ENCODE data around the gene PSME3.
A peak's percentile ranks its signal among the peaks of the same experiment; 100 is the strongest.

PSME3 gene

DNA sequence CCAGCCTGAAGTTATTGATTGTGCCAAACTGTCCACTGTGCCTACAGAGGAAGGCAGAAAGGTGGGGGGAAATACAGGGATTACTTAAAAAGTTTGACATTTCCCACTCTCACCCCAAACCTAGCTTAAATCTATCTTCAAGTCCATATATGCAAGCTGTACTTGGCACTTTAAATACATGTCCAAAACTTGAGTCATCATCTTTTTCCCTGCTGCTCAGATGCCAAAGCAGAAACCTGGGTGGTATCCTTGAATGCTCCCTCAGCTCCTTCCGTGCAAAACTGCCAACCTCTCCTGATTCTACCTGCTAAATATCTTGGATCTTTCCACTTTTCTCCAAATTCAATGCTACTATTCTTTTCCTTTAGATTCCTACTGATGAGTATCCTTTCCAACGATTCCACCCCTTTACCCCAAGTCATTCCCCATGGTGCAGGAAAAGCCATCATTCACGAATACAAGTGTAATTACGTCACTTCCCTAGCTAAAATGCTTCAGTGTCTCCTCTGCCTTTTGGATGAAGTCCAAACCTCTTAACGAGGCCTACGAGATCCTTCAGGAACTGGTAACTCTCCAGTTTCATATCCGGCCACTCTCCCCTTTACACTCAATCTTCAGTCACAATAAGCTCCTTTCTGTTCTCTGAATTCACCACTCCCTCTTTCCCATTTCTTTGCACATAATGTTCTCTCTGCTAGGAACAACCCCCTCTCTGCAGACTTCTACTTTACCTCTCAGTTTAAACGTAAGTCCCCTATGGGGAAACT lies 18.4 kb upstream of the PSME3 start (continued):
- TF ChIP-seq, protein P1, sequence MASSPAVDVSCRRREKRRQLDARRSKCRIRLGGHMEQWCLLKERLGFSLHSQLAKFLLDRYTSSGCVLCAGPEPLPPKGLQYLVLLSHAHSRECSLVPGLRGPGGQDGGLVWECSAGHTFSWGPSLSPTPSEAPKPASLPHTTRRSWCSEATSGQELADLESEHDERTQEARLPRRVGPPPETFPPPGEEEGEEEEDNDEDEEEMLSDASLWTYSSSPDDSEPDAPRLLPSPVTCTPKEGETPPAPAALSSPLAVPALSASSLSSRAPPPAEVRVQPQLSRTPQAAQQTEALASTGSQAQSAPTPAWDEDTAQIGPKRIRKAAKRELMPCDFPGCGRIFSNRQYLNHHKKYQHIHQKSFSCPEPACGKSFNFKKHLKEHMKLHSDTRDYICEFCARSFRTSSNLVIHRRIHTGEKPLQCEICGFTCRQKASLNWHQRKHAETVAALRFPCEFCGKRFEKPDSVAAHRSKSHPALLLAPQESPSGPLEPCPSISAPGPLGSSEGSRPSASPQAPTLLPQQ (tag by site-specific recombination; IDR thresholded peaks at IDR 0.05), result peak; percentile 50; the same call in 1 of the 2 replicates
- no peak for TF ChIP-seq OVOL3 (tag by site-specific recombination; IDR thresholded peaks at IDR 0.05)
- TF ChIP-seq, protein P2, sequence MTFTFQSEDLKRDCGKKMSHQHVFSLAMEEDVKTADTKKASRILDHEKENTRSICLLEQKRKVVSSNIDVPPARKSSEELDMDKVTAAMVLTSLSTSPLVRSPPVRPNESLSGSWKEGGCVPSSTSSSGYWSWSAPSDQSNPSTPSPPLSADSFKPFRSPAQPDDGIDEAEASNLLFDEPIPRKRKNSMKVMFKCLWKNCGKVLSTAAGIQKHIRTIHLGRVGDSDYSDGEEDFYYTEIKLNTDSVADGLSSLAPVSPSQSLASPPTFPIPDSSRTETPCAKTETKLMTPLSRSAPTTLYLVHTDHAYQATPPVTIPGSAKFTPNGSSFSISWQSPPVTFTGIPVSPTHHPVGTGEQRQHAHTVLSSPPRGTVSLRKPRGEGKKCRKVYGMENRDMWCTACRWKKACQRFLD (tag by site-specific recombination; IDR thresholded peaks at IDR 0.05), result no peak

DNA sequence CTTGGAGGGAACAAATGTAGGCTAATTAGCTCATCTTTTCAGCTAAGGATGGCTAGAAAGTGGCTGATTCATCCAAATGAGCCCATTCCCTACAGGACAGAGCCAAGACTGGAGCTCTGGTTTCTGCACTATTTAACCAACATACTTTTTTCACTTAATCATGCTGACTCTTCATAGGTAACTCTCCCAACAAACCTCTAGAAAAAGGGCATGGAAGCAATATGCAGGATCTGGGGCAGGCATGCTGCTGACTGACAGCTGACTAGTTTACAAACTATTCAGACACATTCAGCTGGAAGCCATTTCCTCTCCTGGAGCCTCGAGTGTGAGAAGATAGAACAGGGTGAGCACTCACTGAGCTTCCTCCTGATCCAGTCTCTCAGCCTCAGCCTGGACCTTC lies 15.3 kb upstream of the PSME3 start:
- CTCF ChIA-PET, result interaction anchor here (0.7 to 8.2 kb wide), 8 partner anchors 7 to 349 kb away, joined by 3 to 46 read pairs (median 4); partner anchors contain the start of genes CNTD1 and COA3
- Histone ChIP-seq H3K9me3 (ENCODE audit: control insufficient read depth, insufficient read depth, low read depth, low read length) (no peaks in the 10 kb centered on the region), H3K4me3 (ENCODE audit: low read depth, low read length) (no peak overlapping the region), H3K36me3 (ENCODE audit: control insufficient read depth in 2 of 2, insufficient read depth in 1 of 2, low read length in 2 of 2) (peaks cover 89 to 97% of the 10 kb centered on the region in 2 experiments), H3K27ac (ENCODE audit: extremely low read depth, low read depth, low read length) (no peak overlapping the region), H3K4me1 (ENCODE audit: control insufficient read depth, insufficient read depth, low read length) (no peaks in the 10 kb centered on the region; the same call in 1 of the 2 replicates)
- TF ChIP-seq ZNF184 (tag by site-specific recombination; IDR thresholded peaks at IDR 0.05), result no peak
- no peak for TF ChIP-seq ZNF366 (tag by site-specific recombination; conservative IDR thresholded peaks at IDR 0.05)
- TF ChIP-seq, protein P3, sequence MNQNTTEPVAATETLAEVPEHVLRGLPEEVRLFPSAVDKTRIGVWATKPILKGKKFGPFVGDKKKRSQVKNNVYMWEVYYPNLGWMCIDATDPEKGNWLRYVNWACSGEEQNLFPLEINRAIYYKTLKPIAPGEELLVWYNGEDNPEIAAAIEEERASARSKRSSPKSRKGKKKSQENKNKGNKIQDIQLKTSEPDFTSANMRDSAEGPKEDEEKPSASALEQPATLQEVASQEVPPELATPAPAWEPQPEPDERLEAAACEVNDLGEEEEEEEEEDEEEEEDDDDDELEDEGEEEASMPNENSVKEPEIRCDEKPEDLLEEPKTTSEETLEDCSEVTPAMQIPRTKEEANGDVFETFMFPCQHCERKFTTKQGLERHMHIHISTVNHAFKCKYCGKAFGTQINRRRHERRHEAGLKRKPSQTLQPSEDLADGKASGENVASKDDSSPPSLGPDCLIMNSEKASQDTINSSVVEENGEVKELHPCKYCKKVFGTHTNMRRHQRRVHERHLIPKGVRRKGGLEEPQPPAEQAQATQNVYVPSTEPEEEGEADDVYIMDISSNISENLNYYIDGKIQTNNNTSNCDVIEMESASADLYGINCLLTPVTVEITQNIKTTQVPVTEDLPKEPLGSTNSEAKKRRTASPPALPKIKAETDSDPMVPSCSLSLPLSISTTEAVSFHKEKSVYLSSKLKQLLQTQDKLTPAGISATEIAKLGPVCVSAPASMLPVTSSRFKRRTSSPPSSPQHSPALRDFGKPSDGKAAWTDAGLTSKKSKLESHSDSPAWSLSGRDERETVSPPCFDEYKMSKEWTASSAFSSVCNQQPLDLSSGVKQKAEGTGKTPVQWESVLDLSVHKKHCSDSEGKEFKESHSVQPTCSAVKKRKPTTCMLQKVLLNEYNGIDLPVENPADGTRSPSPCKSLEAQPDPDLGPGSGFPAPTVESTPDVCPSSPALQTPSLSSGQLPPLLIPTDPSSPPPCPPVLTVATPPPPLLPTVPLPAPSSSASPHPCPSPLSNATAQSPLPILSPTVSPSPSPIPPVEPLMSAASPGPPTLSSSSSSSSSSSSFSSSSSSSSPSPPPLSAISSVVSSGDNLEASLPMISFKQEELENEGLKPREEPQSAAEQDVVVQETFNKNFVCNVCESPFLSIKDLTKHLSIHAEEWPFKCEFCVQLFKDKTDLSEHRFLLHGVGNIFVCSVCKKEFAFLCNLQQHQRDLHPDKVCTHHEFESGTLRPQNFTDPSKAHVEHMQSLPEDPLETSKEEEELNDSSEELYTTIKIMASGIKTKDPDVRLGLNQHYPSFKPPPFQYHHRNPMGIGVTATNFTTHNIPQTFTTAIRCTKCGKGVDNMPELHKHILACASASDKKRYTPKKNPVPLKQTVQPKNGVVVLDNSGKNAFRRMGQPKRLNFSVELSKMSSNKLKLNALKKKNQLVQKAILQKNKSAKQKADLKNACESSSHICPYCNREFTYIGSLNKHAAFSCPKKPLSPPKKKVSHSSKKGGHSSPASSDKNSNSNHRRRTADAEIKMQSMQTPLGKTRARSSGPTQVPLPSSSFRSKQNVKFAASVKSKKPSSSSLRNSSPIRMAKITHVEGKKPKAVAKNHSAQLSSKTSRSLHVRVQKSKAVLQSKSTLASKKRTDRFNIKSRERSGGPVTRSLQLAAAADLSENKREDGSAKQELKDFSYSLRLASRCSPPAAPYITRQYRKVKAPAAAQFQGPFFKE (tag by site-specific recombination; IDR thresholded peaks at IDR 0.05; ENCODE audit: borderline replicate concordance), result no peak
- TF ChIP-seq SP2 (tag by site-specific recombination; IDR thresholded peaks at IDR 0.05), result no peak
- no peak for TF ChIP-seq ZNF544 (tag by site-specific recombination; IDR thresholded peaks at IDR 0.05)
- no peak for TF ChIP-seq ZNF549 (tag by site-specific recombination; IDR thresholded peaks at IDR 0.05)
- POLR2A ChIA-PET, result interaction anchor here (0.6 to 1.2 kb wide), 3 partner anchors 15 to 180 kb away, joined by 3 to 4 read pairs (median 3); partner anchors contain the start of gene RPL27

DNA sequence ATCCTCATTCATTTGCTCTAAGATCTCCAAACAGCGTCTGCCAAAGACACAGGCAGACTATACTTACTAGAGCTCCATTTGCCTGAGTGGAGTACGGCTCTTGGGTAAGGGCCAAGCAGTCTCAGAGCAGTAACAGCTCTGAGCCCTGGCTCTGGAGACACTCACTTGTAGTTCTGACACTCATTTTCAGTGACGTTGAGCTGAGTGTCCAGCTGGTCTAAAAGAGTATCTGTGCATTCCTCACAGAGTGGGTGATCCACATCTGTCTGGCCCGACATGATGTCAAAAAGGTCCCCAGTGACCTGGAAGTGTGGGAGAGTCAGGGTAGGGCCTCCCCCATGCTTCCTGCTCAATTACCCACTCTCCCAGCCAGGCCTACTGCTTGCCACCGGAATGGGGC lies 14.8 kb upstream of the PSME3 start:
- POLR2A ChIA-PET, result interaction anchor here (1.2 to 2.0 kb wide), 2 partner anchors 15 to 180 kb away, joined by 3 to 9 read pairs; partner anchors contain the start of genes PSME3 and RPL27
- H3K36me3 ChIP-seq (ENCODE audit: control insufficient read depth in 2 of 2, insufficient read depth in 1 of 2, low read length in 2 of 2), result peaks cover 84 to 93% of the 10 kb centered on the region in 2 experiments
- CTCF ChIA-PET, result interaction anchor here (0.7 to 8.2 kb wide), 11 partner anchors 8 to 354 kb away, joined by 3 to 46 read pairs (median 4); partner anchors contain the start of genes CNTD1 and COA3
- H3K27ac ChIP-seq (ENCODE audit: extremely low read depth, low read depth, low read length), result no peak overlapping the region
- H3K4me3 ChIP-seq (ENCODE audit: low read depth, low read length), result no peak overlapping the region
- H3K9me3 ChIP-seq (ENCODE audit: control insufficient read depth, insufficient read depth, low read depth, low read length), result no peaks in the 10 kb centered on the region
- peaks cover 3% of the 10 kb centered on the region; the same call in 1 of the 2 replicates for H3K4me1 ChIP-seq (ENCODE audit: control insufficient read depth, insufficient read depth, low read length)
- TF ChIP-seq ZNF302 (tag by site-specific recombination; IDR thresholded peaks at IDR 0.05; ENCODE audit: low read depth) (no peak), ZNF248 (tag by site-specific recombination; IDR thresholded peaks at IDR 0.05) (no peak), SP3 (tag by site-specific recombination; IDR thresholded peaks at IDR 0.05) (no peak), ZNF768 (tag by site-specific recombination; IDR thresholded peaks at IDR 0.05) (no peak), ZNF266 (tag by site-specific recombination; IDR thresholded peaks at IDR 0.05; ENCODE audit: low read depth) (no peak), ZFP3 (tag by site-specific recombination; IDR thresholded peaks at IDR 0.05; ENCODE audit: low read depth) (no peak), ZNF701 (tag by site-specific recombination; IDR thresholded peaks at IDR 0.05) (no peak), TCF7L2 (IDR thresholded peaks at IDR 0.05; ENCODE audit: borderline replicate concordance, low read depth, low read length) (no peak), SALL2 (tag by site-specific recombination; IDR thresholded peaks at IDR 0.05; ENCODE audit: borderline replicate concordance) (no peak), ZNF624 (tag by site-specific recombination; IDR thresholded peaks at IDR 0.05) (no peak)
- TF ChIP-seq, protein P4, sequence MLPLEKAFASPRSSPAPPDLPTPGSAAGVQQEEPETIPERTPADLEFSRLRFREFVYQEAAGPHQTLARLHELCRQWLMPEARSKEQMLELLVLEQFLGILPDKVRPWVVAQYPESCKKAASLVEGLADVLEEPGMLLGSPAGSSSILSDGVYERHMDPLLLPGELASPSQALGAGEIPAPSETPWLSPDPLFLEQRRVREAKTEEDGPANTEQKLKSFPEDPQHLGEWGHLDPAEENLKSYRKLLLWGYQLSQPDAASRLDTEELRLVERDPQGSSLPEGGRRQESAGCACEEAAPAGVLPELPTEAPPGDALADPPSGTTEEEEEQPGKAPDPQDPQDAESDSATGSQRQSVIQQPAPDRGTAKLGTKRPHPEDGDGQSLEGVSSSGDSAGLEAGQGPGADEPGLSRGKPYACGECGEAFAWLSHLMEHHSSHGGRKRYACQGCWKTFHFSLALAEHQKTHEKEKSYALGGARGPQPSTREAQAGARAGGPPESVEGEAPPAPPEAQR (tag by site-specific recombination; IDR thresholded peaks at IDR 0.05), result no peak
- TF ChIP-seq, protein P5, sequence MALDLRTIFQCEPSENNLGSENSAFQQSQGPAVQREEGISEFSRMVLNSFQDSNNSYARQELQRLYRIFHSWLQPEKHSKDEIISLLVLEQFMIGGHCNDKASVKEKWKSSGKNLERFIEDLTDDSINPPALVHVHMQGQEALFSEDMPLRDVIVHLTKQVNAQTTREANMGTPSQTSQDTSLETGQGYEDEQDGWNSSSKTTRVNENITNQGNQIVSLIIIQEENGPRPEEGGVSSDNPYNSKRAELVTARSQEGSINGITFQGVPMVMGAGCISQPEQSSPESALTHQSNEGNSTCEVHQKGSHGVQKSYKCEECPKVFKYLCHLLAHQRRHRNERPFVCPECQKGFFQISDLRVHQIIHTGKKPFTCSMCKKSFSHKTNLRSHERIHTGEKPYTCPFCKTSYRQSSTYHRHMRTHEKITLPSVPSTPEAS (tag by site-specific recombination; IDR thresholded peaks at IDR 0.05), result no peak
